HG02798 (cell line): ENCODE data around the gene INCENP.
"Not testable (repeated sequence)": the region's sequence is repeated elsewhere in the genome, so short reads cannot be mapped to it uniquely, and the experiment has no call there.

ENCODE experiments used
- ATAC-seq: cut with Tn5 transposase; IDR thresholded peaks from one replicate; pipeline ENCODE4 v1.9.1; 2021; ENCODE audit warnings: mild to moderate bottlenecking; ENCODE audit not compliant: unreplicated experiment, poor library complexity

The INCENP gene

DNA sequence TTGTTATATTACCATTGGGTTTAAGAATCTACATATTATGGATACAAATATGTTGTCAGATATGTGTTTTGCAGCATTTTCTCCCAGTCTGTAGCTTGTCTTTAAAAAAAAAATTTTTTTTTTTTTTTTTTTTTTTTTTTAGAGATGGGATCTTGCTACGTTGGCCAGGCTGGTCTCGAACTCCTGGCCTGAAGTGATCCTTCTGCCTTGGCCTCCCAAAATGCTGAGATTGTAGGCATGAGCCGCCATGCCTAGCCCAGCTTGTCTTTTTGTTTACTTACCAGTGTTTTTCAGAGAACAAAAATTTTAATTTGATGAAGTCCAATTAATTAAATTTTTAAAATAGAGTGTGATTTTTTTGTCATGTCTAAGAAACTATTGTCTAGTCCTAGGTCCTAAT is 29.8 kb downstream of the INCENP start:
- ATAC-seq = no peak

DNA sequence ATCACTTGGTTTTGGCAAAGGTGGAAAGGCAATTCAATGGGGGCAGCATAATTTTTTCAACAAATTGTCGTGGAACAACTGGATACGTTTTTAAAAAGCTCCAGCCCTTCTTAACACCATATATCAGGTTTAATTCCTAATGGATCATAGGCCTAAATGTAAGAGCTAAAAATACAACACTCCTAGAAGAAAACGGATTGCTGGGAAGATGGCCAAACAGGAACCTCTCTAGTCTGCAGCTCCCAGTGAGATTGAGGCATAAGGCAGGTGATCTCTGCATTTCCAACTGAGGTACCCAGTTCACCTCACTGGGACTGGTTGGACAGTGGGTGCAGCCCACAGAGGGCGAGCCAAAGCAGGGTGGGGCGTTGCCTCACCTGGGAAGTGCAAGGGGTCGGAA is 33.8 kb downstream of the INCENP start:
- no peak for ATAC-seq

DNA sequence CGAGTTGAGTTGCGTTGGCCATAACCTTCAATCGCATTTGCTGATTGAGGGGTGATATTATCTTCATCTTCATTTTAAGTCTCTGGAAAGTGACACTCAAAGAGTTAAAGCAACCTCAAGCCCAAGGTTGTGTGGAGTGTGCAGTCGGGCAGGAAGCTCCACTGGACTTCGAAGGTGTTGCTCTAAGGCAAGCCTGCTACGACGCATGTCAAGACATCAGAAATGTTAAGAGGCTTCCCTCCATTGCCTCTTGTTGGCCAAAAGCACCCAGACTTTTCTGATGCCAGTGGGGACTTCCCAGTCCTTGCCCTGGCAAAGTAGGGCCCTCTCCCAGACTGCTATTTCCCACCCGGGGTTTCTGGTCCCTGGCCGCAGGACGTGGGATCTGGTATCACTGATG is 42.6 kb downstream of the INCENP start:
- no peak for ATAC-seq

DNA sequence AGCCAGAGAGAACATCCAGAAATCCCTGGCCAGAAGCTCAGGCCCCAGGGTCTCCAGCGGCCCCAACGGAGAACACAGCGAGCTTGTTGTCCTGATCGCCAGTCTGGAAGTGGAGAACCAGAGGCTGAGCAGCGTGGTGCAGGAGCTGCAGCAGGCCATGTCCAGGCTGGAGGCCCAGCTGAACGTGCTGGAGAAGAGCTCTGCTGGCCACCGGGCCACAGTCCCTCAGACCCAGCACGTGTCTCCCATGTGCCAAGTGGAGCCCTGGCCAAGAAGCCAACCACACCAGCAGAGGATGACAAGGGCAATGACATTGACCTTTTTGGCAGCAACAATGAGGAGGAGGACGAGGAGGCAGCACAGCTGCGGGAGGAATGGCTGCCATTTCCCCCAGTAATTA is 45.6 kb downstream of the INCENP start:
- no peak for ATAC-seq

DNA sequence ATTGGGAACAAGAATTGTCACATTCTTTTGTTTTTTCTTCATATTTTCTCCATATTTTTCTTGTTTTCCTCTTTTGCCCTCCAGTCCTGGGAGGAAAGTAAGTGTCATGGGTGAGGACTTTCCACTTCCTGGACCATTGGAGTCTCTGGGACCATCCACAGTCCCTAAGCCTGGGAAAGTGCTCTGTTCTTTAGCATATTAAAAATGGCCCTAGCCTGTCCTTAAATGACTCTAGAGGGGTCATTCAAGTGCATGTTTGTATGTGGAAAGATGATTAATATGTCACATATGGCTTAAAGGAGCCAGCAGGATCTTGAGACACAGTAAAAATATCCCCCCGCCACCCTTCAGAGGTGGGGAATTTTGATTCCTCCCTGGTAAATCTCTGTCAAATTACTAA is 46.1 kb downstream of the INCENP start:
- no peak for ATAC-seq

DNA sequence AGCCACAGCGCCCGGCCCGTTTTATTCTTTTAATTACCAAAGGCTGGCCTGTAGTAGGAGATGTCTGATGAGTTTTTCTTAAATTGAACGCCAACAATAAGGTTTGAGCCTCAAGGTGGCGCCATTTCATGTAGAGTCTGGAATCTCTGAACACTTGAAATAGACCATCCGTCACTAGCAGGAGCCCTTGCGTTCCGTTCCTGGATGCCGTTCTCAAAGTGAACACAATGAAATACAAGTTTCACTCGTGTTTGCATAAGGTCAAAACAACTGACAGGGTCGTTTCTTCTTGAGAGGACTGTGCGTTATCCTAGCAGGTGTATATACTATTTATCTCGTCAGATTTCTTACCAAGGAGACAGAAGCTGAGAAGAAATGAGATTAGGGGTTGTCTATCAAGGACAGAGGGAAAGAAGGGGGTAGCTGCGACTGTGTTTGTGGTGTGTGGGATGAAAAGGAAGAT is 47.5 kb downstream of the INCENP start:
- no peak for ATAC-seq

DNA sequence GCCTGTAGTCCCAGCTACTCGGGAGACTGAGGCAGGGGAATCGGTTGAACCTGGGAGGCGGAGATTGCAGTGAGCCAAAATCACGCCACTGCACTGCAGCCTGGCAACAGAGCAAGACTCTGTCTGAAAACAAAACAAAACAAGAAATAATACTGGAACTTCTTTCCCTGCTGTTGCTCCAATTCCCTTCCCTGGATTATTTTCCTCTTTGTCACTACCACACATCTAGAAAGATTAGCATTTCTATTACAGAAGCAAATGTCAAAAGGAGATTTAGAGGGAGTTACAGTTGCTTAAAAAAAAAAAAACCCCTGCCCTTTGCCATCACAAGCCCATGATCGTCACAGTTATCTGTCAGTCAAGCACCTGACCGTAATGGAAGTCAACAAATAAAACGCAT is 48.5 kb downstream of the INCENP start:
- ATAC-seq = no peak

DNA sequence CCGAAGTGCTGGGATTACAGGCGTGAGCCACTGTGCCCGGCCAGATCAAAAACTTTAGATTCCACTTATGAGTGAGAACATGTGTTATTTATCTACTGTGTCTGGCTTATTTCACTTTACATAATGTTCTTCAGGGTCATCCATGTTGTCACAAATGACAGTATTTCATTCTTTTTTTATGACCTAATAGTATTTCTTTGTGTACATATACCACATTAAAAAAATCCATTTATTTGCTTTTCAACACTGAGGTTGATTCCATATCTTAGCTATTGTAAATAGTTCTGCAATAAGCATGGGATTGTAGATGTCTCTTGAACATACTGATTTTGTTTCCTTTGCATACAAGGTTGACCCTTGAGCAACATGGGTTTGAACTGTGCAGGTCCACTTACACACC is 53.0 kb downstream of the INCENP start:
- no peak for ATAC-seq

DNA sequence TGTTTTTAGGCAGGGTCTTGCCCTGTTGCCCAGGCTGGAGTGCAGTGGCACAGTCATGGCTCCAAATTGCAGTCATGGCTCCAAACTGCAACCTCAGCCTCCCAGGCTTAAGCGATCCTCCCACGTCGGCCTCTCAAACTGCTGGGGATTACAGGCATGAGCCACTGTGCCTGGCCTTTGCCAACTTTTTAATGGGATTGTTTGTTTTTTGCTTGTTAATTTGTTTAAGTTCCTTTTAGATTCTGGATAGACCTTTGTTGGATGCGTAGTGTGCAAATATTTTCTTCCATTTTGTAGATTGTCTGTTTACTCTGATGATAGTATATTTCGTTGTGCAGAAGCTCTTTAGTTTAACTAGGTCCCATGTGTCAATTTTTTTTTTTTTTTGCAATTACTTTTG is 56.2 kb downstream of the INCENP start:
- ATAC-seq = no peak

DNA sequence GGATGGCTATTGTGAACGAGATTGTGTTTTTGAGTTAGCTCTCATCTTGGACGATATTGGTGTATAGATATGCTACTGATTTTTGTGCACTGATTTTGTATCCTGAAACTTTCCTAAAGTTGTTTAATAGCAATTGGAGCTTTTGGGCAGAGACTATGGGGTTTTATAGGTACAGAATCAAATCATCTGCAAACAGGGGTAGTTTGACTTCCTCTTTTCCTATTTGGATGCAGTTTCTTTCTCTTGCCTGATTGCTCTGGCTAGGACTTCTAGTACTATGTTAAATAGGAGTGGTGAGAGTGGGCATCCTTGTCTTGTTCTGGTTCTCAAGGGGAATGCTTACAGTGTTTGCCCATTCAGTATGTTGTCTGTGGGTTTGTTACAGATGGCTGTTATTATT is 57.3 kb downstream of the INCENP start:
- ATAC-seq = no peak

DNA sequence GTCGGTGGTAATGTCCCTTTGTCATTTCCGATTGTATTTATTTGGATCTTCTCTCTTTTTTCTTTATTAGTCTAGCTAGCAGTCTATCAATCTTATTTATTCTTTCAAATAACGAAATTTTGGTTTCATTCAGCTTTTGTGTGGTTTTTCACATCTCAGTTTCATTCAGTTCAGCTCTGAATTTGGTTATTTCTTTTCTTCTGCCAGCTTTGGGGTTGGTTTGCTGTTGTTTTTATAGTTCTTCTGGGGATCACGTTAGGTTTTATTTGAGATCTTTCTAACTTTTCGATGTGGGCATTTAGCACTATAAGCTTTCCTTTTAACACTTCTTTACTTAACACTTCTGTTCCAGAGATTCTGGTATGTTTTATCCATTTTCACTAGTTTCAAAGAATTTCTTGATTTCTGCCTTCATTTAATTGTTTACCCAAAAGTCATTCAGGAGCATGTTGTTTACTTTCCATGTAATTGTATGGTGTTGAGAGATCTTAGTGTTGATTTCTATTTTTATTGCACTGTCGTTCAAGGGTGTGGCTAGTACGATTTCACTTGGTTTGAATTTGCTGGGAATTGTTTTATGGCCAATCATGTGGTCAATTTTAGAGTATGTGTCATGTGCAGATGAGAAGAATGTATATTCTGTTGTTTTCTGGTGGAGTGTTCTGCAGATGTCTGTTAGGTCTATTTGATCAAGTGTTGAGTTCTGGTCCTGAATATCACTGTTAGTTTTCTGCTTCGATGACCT is 58.5 kb downstream of the INCENP start:
- ATAC-seq = no peak

DNA sequence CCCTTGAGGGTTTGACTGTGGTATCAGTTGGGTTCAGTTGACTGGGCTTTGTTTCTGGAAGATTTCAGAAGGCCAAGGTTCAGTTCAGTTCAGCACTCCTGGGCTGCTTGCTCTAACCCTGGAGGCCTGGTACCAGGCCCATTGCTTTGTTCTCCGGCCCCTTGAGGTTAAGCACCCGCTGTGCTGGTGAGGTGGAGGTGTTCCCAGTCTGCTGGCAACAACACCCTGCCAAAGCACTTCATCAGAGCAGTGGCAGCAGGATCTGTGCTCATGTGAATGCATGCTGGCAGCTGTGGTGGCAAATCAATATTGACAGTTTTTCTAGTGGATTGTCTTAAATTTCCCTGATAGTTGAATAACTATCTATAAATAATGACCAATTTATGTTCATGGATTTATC is 62.4 kb downstream of the INCENP start:
- ATAC-seq = no peak

DNA sequence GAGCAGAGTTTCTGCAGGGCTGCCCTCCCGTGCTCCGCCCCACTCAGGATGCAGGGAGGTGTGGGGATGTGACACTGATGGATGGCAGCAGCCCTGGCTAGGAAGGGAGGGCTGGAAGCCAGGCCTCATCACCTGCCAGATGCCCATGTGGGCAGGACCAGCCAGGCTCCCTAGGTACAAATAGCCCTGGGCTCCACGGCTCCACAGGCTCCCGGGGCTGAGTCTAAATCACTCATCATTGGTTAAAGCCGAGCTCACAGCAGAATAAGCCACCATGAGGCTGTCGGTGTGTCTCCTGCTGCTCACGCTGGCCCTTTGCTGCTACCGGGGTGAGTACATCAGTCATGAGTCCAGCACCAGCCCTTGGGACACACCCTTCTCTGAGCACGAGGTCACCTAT is 66.2 kb downstream of the INCENP start, which contains the start of gene SCGB1D1:
TSS of gene SCGB1D1 (plus strand) at position 206 of the 400 bp plus-strand sequence. CDS start at position 275, 69 bp downstream.
- no peak for ATAC-seq

DNA sequence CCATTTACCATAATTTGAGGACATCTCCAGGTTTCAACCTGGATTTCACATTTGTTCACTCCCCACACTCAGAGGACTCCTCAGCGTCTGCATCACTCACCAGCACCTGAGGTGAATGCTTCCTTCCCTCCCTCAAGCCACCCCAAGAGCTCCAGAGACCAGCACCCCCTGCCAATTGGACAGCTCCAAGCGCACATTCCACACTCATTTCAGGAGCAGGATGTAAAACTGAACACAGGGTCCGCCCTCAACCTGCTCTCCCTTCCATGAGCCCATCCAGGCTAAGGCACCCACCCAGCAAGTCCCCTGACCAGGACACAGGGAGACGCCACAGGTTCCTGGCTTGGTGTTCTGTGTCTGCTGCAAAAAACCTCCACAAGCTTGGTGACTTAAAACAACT is 70.1 kb downstream of the INCENP start:
- ATAC-seq = no peak

DNA sequence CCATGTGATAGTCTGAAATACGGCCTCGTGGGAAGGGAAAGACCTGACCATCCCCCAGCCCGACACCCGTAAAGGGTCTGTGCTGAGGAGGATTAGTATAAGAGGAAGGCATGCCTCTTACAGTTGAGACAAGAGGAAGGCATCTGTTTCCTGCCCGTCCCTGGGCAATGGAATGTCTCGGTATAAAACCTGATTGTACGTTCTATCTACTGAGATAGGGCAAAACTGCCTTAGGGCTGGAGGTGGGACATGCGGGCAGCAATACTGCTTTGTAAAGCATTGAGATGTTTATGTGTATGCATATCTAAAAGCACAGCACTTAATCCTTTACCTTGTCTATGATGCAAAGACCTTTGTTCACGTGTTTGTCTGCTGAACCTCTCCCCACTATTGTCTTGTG is 71.2 kb downstream of the INCENP start:
- ATAC-seq = not testable (repeated sequence)

DNA sequence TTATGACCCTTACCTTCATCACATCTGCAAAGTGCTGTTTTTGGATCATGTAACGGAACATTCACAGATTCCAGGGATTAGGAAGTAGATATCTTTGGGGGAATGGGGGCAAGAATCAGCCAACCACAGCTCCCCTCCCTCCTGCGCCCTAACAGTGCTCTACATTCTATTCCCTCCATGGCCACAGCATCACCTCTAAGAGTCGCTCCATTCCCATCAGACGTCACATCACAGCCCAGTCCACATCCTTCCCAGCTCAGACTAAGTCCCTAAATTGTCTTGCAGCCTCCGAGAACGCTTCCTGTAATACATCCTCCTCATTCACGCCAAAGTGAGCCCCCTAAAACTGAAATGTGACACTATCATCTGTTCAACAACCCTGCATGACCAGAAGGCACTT is 72.1 kb downstream of the INCENP start:
- ATAC-seq = no peak

DNA sequence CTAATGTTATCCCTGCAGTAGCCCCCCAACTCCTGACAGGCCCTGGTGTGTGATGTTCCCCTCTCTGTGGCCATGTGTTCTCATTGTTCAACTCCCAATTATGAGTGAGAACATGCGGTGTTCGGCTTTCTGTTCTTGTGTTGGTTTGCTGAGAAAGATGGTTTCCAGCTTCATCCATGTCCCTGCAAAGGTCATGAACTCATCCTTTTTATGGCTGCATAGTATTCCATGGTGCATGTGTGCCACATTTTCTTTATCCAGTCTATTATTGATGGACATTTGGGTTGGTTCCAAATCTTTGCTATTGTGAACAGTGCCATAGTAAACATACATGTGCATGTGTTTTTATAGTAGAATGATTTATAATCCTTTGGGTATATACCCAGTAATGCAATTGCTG is 73.6 kb downstream of the INCENP start:
- ATAC-seq = not testable (repeated sequence)

DNA sequence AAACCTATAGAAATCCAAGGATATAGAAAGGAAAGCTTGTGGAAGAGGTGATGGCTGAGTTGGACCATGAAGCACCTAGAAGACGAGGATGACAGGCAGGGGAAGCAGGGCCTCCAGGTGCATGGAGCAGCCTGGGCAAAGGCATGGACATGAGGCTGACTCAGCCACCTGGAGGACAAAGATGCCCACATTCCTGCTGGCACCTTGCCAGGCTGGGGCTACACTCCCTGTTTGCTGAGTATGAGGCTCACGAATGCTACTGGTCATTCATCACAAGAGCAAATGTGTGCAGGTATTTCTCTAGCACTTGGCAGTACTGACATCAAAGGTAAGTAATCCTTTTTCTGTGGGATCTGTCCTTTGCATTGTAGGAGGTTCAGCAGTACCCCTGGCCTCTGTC is 77.6 kb downstream of the INCENP start:
- ATAC-seq = no peak
